ENCODE data around the gene CCN6.
"Not testable (repeated sequence)": the region's sequence is repeated elsewhere in the genome, so short reads cannot be mapped to it uniquely, and the experiment has no call there.

CCN6 gene

GRCh38 chr6:112100561-112100960 is 46.7 kb downstream of the CCN6 start:
- Histone ChIP-seq H3K9me3 (replicated peaks; ENCODE audit: low read length) (no peaks in the 10 kb centered on the region), H3K9ac (ENCODE audit: low read depth, low read length) (no peak overlapping the region), H3K4me3 (ENCODE audit: low read length) (no peak overlapping the region), H3K4me2 (ENCODE audit: low read length) (no peak overlapping the region), H3K36me3 (ENCODE audit: insufficient read depth, low read length) (peaks cover 9% of the 10 kb centered on the region), H3K4me1 (ENCODE audit: control insufficient read depth, insufficient read depth, low read length) (no peaks in the 10 kb centered on the region), H3K27me3 (ENCODE audit: control insufficient read depth, insufficient read depth, low read length) (no peaks in the 10 kb centered on the region)

GRCh38 chr6:112106026-112106425 is 52.1 kb downstream of the CCN6 start:
- H3K9ac ChIP-seq (ENCODE audit: low read depth, low read length); H3K27me3 ChIP-seq (ENCODE audit: control insufficient read depth, insufficient read depth, low read length); H3K9me3 ChIP-seq (replicated peaks; ENCODE audit: low read length); H3K36me3 ChIP-seq (ENCODE audit: insufficient read depth, low read length); H3K4me2 ChIP-seq (ENCODE audit: low read length); H3K4me1 ChIP-seq (ENCODE audit: control insufficient read depth, insufficient read depth, low read length); H3K4me3 ChIP-seq (ENCODE audit: low read length): not testable (repeated sequence)

DNA sequence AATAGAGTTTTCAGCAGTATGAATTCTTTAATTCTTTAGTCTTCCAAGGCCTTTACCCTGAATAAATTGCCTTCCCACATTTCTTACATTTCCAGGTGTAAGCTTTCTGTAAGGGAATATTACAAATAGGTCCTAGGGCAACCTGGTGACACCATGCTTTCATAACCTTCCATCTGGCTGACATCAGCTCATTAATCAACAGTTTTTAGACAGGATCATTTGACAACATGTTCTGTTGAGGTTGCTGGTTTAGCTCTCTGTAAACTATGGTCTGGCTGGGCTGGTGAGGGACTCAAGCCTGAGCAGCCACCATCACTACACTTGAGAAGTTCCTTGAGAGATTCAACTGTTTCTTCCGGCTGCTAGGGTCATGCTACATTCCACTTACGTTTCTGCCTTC is 52.7 kb downstream of the CCN6 start:
- H3K4me1 ChIP-seq (ENCODE audit: control insufficient read depth, insufficient read depth, low read length), result peaks cover 2% of the 10 kb centered on the region
- no peak overlapping the region for H3K9ac ChIP-seq (ENCODE audit: low read depth, low read length)
- H3K36me3 ChIP-seq (ENCODE audit: insufficient read depth, low read length), result no peaks in the 10 kb centered on the region
- H3K4me3 ChIP-seq (ENCODE audit: low read length), result no peak overlapping the region
- H3K9me3 ChIP-seq (replicated peaks; ENCODE audit: low read length), result no peaks in the 10 kb centered on the region
- H3K4me2 ChIP-seq (ENCODE audit: low read length), result no peak overlapping the region
- no peaks in the 10 kb centered on the region for H3K27me3 ChIP-seq (ENCODE audit: control insufficient read depth, insufficient read depth, low read length)

- Histone ChIP-seq H3K27me3 (ENCODE audit: control insufficient read depth, insufficient read depth, low read length) (no peaks in the 10 kb centered on the region), H3K4me2 (ENCODE audit: low read length) (no peak overlapping the region), H3K9ac (ENCODE audit: low read depth, low read length) (no peak overlapping the region), H3K36me3 (ENCODE audit: insufficient read depth, low read length) (no peaks in the 10 kb centered on the region), H3K9me3 (replicated peaks; ENCODE audit: low read length) (no peaks in the 10 kb centered on the region), H3K4me3 (ENCODE audit: low read length) (no peak overlapping the region), H3K4me1 (ENCODE audit: control insufficient read depth, insufficient read depth, low read length) (peaks cover 2% of the 10 kb centered on the region)
These were observed 55.4 kb downstream of the CCN6 start for GRCh38 chr6:112109262-112109661.

DNA sequence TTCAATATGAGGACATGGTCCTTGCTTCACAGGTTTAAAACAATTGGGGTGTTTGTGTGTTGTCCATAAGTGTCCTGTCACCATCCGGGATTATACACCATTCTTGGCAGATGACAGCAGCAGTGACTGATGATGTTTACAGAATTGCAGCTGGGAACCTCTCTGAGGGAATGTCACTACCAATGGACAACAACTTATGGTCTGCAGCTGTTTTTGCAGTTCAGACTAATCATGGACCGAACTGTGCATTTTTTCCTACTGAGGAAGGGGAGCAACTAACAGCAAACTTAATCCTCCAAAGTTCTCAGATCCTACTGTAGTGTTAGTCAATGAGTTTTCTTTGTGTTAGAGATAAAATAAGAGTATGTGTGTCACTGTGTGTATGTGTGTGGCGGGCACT is 59.5 kb downstream of the CCN6 start:
- Histone ChIP-seq H3K4me3 (ENCODE audit: low read length) (no peak overlapping the region), H3K9ac (ENCODE audit: low read depth, low read length) (no peak overlapping the region), H3K27me3 (ENCODE audit: control insufficient read depth, insufficient read depth, low read length) (no peaks in the 10 kb centered on the region), H3K4me1 (ENCODE audit: control insufficient read depth, insufficient read depth, low read length) (peaks cover 9% of the 10 kb centered on the region), H3K36me3 (ENCODE audit: insufficient read depth, low read length) (no peaks in the 10 kb centered on the region), H3K4me2 (ENCODE audit: low read length) (no peak overlapping the region), H3K9me3 (replicated peaks; ENCODE audit: low read length) (no peaks in the 10 kb centered on the region)

DNA sequence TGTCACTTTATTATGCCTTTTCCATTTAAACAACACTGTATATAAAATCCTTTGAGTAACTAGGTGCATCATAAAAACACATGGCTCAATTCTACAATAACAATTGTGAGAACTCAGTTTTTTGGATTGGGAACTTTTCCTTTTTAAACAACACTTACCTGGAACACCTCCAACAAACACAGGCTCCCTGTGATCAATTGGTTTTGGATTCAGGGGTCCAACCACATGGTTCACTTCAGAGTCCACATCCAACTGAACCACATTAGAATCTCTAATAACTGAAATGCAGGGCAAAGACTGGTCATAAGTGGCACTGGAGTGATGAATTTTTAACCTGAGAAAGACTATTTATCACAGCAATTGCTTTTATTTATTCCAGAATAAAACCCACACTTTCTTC is 60.0 kb downstream of the CCN6 start:
- Histone ChIP-seq H3K4me3 (ENCODE audit: low read length) (no peak overlapping the region), H3K4me1 (ENCODE audit: control insufficient read depth, insufficient read depth, low read length) (peaks cover 9% of the 10 kb centered on the region), H3K27me3 (ENCODE audit: control insufficient read depth, insufficient read depth, low read length) (no peaks in the 10 kb centered on the region), H3K9me3 (replicated peaks; ENCODE audit: low read length) (no peaks in the 10 kb centered on the region), H3K9ac (ENCODE audit: low read depth, low read length) (no peak overlapping the region), H3K36me3 (ENCODE audit: insufficient read depth, low read length) (no peaks in the 10 kb centered on the region), H3K4me2 (ENCODE audit: low read length) (no peak overlapping the region)

DNA sequence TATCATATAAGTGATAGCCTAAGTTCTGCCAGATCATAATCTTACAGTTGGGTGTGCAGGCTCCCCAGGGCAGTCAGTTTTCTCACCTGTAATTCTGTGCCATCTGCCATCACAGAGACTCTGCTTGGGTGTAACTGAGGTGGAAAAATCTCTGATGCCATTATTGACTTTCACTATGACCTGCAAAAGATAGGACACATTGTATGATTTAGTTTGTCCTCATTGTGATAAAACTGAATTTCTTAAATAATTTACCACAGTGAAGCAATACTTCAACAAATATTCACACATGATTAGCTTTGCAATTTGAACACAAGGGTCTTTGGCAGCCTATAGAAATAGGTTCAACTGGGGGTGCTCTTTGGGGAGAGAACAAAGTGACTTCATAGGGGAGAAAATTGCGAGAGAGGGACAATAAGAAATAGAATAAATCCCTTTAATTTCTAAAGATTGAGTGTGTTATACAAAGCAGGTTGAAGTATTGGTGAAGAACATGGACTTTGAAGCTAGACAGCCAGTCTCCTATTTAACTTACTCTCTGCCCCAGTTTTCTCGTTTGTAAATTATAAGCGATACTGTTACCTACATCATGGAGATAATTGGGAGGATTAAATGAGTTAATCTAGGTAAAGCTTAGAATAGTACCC is 60.8 kb downstream of the CCN6 start:
- H3K4me2 ChIP-seq (ENCODE audit: low read length), result no peak overlapping the region
- H3K4me3 ChIP-seq (ENCODE audit: low read length), result no peak overlapping the region
- no peaks in the 10 kb centered on the region for H3K27me3 ChIP-seq (ENCODE audit: control insufficient read depth, insufficient read depth, low read length)
- no peaks in the 10 kb centered on the region for H3K9me3 ChIP-seq (replicated peaks; ENCODE audit: low read length)
- H3K4me1 ChIP-seq (ENCODE audit: control insufficient read depth, insufficient read depth, low read length), result peaks cover 7% of the 10 kb centered on the region
- H3K9ac ChIP-seq (ENCODE audit: low read depth, low read length), result no peak overlapping the region
- H3K36me3 ChIP-seq (ENCODE audit: insufficient read depth, low read length), result no peaks in the 10 kb centered on the region

- Histone ChIP-seq H3K36me3 (ENCODE audit: insufficient read depth, low read length) (no peaks in the 10 kb centered on the region), H3K27me3 (ENCODE audit: control insufficient read depth, insufficient read depth, low read length) (no peaks in the 10 kb centered on the region), H3K4me3 (ENCODE audit: low read length) (no peak overlapping the region)
These were observed 62.3 kb downstream of the CCN6 start for GRCh38 chr6:112116221-112116620.

DNA sequence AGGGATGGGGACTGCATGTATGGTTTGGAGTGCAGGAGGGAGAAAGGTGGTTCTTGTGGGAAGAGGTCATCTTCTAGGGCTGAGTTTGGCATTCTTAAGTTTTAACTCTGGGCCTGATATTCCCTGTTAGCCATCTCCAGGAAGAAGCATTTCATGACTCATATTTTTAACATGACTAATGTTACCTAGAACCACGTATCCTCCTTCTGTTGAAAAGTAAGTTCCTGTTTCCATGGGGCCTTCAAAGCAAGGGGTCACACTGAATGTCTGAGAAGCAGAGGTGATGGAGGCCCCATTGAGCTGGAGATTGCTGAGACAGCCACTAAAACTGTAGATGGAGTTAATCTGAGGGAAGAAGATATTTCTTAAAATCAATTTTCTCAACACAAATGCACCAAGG is 63.6 kb downstream of the CCN6 start:
- H3K4me2 ChIP-seq (ENCODE audit: low read length), result no peak overlapping the region
- no peak overlapping the region for H3K9ac ChIP-seq (ENCODE audit: low read depth, low read length)
- no peaks in the 10 kb centered on the region for H3K36me3 ChIP-seq (ENCODE audit: insufficient read depth, low read length)
- H3K4me3 ChIP-seq (ENCODE audit: low read length), result no peak overlapping the region
- no peaks in the 10 kb centered on the region for H3K9me3 ChIP-seq (replicated peaks; ENCODE audit: low read length)
- H3K4me1 ChIP-seq (ENCODE audit: control insufficient read depth, insufficient read depth, low read length), result peaks cover 7% of the 10 kb centered on the region
- H3K27me3 ChIP-seq (ENCODE audit: control insufficient read depth, insufficient read depth, low read length), result no peaks in the 10 kb centered on the region

More at GRCh38 chr6:112116221-112116620, 62.3 kb downstream of the CCN6 start:
- Histone ChIP-seq H3K4me1 (ENCODE audit: control insufficient read depth, insufficient read depth, low read length) (peaks cover 7% of the 10 kb centered on the region), H3K9ac (ENCODE audit: low read depth, low read length) (no peak overlapping the region), H3K4me2 (ENCODE audit: low read length) (no peak overlapping the region), H3K9me3 (replicated peaks; ENCODE audit: low read length) (no peaks in the 10 kb centered on the region)

GRCh38 chr6:112118034-112118433 is 64.1 kb downstream of the CCN6 start:
- H3K9ac ChIP-seq (ENCODE audit: low read depth, low read length), result no peak overlapping the region
- H3K4me1 ChIP-seq (ENCODE audit: control insufficient read depth, insufficient read depth, low read length), result peaks cover 7% of the 10 kb centered on the region
- no peaks in the 10 kb centered on the region for H3K9me3 ChIP-seq (replicated peaks; ENCODE audit: low read length)
- H3K36me3 ChIP-seq (ENCODE audit: insufficient read depth, low read length), result no peaks in the 10 kb centered on the region
- no peaks in the 10 kb centered on the region for H3K27me3 ChIP-seq (ENCODE audit: control insufficient read depth, insufficient read depth, low read length)
- H3K4me3 ChIP-seq (ENCODE audit: low read length), result no peak overlapping the region
- H3K4me2 ChIP-seq (ENCODE audit: low read length), result no peak overlapping the region

Data from skeletal muscle satellite cell (primary cell).